HuH-7.5 (cell line): Measurements from ENCODE around the gene NMNAT1.
"Not testable (repeated sequence)": the region's sequence is repeated elsewhere in the genome, so short reads cannot be mapped to it uniquely, and the experiment has no call there.

Experiments used
- DNase-seq: peaks from one replicate; pipeline ENCODE4 v3.0.0; 2011; ENCODE audit warnings: low spot score

Gene NMNAT1

DNA sequence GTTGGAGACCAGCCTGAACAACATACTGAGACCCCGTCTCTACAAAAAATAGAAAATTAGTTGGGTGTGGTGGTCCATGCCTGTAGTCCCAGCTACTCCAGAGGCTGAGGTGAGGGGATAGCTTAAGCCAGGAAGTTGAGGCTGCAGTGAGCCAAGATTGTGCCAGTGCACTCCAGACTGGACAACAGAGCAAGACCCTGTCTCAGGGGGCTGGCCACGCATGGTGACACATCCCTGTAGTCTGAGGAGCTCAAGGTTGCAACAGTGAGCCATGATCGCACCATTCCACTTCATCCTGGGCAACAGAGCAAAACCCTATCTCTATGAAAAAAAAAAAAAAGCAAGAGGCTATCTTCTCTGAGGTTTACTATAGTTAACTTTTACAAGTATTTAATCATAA lies 76.8 kb downstream of the NMNAT1 start:
- DNase-seq, result no peak

DNA sequence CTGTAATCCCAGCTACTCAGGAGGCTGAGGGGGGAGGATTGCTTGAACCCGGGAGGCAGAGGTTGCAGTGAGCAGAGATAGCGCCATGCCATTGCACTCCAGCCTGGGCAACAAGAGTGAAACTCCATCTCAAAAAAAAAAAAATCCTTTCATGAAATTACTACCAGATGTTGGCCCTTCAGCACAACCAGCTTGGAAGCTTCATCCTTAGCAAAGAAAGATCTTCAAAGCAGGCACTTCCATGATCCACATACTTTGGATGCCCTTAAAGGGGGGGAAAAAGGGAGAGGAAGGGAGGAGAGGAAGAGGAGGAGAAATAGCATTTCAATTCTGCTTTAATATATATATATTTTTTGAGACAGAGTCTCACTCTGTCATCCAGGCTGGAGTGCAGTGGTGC lies 77.4 kb downstream of the NMNAT1 start:
- DNase-seq, result not testable (repeated sequence)

DNA sequence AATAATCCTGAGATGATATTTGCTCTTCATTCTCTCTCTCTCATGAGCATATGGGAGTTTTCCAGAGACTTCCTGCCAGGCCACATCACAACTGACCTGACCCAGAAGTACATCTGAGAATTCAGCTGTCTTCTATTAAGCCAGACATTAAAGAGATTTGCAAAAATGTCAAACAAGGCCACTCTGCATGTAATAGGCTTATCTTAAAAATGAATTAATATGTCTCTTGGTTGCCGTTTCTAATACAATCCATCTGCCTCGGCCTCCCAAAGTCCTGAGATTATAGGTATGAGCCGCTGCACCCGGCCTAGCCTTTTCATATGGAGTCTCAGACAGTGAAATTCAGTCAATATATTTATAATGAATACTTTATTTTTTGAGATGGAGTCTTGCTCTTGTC lies 78.7 kb downstream of the NMNAT1 start:
- DNase-seq, result not testable (repeated sequence)

DNA sequence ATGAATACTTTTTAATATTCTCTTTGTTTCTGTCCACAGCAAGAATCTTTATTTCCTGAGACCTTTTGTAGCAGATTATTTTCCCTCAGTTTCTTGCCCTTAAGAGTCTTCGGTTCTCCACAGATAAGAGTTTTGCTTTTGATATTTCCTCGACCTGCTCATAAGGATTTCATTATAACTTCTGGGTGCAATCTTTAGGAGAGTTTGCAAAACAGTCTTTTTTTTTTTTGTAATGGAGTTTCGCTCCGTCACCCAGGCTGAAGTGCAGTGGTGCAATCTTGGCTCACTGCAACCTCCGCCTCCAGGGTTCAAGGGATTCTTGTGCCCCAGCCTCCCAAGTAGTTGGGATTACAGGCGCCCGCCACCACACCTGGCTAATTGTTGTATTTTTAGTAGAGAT lies 79.4 kb downstream of the NMNAT1 start:
- DNase-seq, result no peak

DNA sequence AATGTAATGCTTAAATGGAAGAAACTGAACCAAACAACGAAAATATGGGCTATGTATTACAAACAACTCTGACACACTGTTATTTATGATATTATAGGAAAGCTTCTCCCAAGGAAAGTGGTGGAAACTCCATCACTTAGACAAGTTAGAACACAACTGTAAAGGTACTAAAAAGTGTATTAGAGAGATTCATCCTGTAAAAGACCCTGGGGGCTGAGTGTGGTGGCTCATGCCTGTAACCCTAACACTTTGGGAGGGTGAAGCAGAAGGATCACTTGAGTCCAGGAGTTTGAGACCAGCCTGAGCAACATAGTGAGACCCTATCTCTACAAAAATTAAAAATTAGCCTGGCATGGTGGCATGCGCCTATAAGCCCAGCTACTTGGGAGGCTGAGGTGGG lies 82.1 kb downstream of the NMNAT1 start:
- no peak for DNase-seq

DNA sequence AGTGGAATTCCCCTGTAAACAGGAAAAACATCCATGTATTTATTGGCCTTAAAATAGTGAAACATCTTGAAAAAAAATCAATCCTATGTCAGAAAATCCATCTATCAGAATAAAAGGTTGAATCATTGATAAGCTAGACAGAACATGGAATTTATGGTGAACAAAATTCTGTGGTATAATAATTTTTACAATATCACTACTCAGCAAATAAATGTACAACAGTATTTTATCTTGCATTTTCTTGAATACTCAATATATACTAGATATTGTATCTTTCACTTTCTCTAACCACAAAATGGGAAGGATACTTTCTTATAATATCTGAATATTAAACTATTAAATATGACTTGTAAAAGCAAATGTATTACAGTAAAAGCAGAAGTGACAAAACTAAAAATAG lies 83.8 kb downstream of the NMNAT1 start:
- DNase-seq, result no peak

DNA sequence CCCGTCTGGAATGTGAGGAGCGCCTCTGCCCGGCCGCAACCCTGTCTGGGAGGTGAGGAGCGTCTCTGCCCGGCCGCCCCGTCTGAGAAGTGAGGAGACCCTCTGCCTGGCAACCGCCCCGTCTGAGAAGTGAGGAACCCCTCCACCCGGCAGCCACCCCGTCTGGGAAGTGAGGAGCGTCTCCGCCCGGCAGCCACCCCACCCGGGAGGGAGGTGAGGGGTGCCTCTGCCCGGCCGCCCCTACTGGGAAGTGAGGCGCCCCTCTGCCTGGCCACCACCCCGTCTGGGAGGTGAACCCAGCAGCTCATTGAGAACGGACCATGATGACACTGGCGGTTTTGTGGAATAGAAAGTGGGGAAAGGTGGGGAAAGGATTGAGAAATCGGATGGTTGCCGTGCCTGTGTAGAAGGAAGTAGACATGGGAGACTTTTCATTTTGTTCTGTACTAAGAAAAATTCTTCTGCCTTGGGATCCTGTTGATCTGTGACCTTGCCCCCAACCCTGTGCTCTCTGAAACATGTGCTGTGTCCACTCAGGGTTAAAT lies 85.8 kb downstream of the NMNAT1 start:
- DNase-seq, result not testable (repeated sequence)

DNA sequence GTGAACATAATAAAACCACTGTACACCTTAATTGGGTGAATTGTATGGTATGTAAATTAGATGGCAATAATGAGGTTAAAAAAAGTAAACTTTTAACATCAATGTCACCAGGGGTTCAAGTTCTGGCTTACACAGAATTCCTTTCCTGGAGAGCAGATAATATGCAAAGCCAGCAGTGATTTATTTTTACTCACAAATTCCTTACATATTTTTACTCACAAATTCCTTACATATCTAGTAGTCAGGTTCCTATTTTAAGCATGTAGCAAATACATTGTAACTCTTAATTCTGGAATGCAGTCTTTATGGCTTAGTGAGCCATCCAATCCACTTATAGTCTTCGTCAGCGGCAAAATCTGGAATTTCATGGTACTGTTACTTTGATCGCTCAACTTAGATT lies 88.2 kb downstream of the NMNAT1 start:
- no peak for DNase-seq

DNA sequence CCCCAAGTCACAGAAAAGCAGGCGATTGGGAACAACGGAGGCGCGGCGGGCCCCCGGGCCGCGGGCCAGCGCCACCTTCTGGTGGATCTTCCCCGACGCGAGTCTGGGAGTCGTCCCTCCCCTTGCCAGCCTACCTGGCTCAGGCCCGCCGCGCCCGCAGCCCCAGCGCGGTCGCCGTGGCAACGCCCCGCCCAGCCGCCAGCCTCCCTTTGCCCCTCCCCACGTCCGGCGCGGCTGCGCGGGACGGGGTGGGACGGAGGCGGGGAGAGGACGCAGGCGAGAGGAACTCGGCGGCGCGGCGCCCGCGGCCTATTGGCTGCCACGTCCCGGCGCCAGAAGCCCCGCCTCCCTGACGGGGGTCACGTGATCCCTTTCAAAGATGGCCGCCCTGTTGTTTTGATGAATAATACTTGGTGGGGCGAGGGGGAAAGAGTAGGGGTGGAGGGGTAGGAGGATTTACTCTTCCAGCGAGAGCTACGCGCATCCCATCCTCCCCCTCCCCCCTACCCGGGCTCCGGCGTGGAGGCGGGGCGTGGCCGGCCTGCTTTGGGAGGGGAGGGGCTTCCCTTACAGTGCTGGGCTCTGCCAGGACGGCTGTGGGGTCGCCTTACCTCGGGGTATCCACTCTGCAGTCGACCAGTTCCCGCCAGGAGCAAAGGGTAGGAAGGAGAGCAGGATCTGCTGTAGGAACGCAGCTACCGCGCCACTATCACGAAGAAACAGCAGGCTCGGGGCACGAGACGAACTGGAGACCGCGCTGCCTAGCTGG lies 89.5 kb downstream of the NMNAT1 start, which contains the start of gene UBE4B:
Gene UBE4B (plus strand): TSS at position 369 of the 769 bp plus-strand sequence. CDS start 713 bp downstream, outside the sequence.
- peak; percentile 91 for DNase-seq

DNA sequence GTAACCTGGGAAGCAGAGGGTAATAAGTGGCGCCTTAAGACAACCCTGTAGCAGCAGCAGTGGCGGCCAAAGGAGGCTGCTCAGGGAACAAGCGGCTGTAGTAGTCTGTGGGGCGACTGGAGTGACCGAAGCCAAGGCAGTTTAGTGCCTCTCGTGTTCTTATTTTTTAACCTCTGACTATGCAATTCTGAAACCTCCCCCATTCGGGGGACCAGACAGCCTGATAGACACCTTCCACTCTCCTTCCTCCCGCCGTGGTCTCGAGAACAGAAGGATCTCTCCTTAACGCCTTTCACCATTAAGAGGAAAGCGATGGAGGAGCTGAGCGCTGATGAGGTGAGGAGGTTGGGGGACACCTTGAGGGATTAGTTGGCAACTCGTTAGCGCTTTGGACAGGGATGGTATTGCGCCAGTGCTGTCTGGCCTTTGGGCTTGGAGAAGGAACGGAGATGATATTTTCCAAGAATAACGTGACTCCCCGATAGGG lies 90.1 kb downstream of the NMNAT1 start:
- no peak for DNase-seq
